ENCODE results near the gene LASP1. TPM values are rescaled to one million over a fixed set of nuclear protein-coding genes. Genes with fewer than 3 reads are reported as not detected.

LASP1 gene
- total and polyA plus RNA-seq, 2 of the 8 experiments (the other 6 are each of a cell fraction or from before 2014, with no cell fraction given) = 114 to 180 TPM

DNA sequence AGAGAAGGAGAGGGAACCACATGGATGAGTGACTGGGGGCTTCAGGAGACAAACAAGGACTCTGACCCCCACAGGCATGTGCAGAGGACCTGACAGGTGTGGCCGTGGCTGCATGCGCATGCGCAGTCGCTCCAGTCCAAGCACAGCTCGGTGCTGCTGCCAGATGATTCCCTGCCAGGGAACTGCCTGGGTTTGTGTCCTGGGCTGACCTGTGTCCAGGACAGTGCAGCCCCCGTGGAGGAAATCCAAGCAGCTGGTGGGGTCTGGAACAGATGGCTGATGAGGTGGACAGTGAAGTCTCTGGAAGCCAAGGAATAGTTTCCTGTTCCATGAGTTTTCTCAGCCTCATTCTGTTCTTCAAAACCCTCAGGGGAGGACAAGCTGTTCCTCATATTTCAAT is 27.3 kb downstream of the LASP1 start:
- Histone ChIP-seq H3K79me2 (ENCODE audit: control insufficient read depth in 1 of 2, insufficient read depth in 2 of 2, low read length in 2 of 2) (no peaks in the 10 kb centered on the region), H4K5ac (ENCODE audit: insufficient read length, low read depth, low read length) (no peak overlapping the region), H3K36me3 (ENCODE audit: control insufficient read depth in 2 of 4, insufficient read depth in 4 of 4, low read length in 3 of 4) (peaks cover 4 to 21% (median 12%) of the 10 kb centered on the region in 4 experiments; a peak in 6 of 8 replicates), H3K4me3 (ENCODE audit: extremely low read depth in 1 of 4, insufficient read depth in 2 of 4, low read depth in 3 of 4, low read length in 4 of 4) (no peak overlapping the region), H2BK20ac (ENCODE audit: low read length) (no peak overlapping the region), H3K14ac (ENCODE audit: insufficient read length) (no peak overlapping the region), H4K8ac (ENCODE audit: extremely low read depth, insufficient read depth, low read length) (no peak overlapping the region; the same call in 1 of the 2 replicates), H3K27me3 (replicated peaks in 1 of 4; ENCODE audit: control insufficient read depth in 3 of 4, extremely low read depth in 1 of 4, insufficient read depth in 3 of 4, low read length in 3 of 4) (no peaks in the 10 kb centered on the region), H4K91ac (replicated peaks; ENCODE audit: insufficient read length, low read length) (no peak overlapping the region), H3K23ac (ENCODE audit: insufficient read length) (no peak overlapping the region), H3K4ac (replicated peaks; ENCODE audit: insufficient read length, low read depth, low read length) (no peak overlapping the region), H2BK120ac (replicated peaks; ENCODE audit: low read depth, low read length) (no peak overlapping the region), H4K20me1 (replicated peaks in 1 of 2; ENCODE audit: control insufficient read depth in 1 of 2, insufficient read depth in 2 of 2, low read length in 2 of 2) (peaks cover 0 to 8% of the 10 kb centered on the region in 2 experiments), H3K9ac (replicated peaks in 1 of 4; ENCODE audit: extremely low read depth in 1 of 4, low read depth in 3 of 4, low read length in 3 of 4) (no peak overlapping the region), H2BK12ac (ENCODE audit: low read depth, low read length) (no peak overlapping the region), H3K4me2 (ENCODE audit: insufficient read depth in 1 of 2, low read depth in 2 of 2, low read length in 2 of 2) (no peak overlapping the region), H3K27ac (ENCODE audit: low read depth, low read length) (no peak overlapping the region), H2BK15ac (ENCODE audit: low read length) (no peak overlapping the region), H3K56ac (replicated peaks; ENCODE audit: insufficient read length, low read depth, low read length) (no peak overlapping the region), H3K23me2 (ENCODE audit: low read depth, low read length) (no peaks in the 10 kb centered on the region), H3K79me1 (ENCODE audit: low read depth, low read length) (no peaks in the 10 kb centered on the region; the same call in 1 of the 2 replicates), H3K18ac (ENCODE audit: extremely low read depth, low read length) (no peak overlapping the region), H3K4me1 (replicated peaks in 1 of 4; ENCODE audit: control insufficient read depth in 3 of 4, insufficient read depth in 4 of 4, low read length in 3 of 4) (peaks cover 0 to 12% (median 5%) of the 10 kb centered on the region in 4 experiments; a peak in 6 of 7 replicates), H2BK5ac (ENCODE audit: low read depth, low read length) (no peak overlapping the region), H3K9me3 (ENCODE audit: insufficient read depth in 2 of 2, low read depth in 1 of 2, low read length in 1 of 2) (no peaks in the 10 kb centered on the region), H2AK5ac (ENCODE audit: low read depth, low read length) (no peak overlapping the region), H2AFZ (ENCODE audit: low read length) (no peak overlapping the region)
- no peak for DNase-seq (ENCODE audit: low read depth in 1 of 2, low spot score in 2 of 2)
- ChIA-PET POLR2A (ENCODE audit: partially characterized antibody) (interaction anchor here (1.3 to 4.0 kb wide), 7 partner anchors 9 to 48 kb away, joined by 3 to 16 read pairs (median 4); partner anchors contain the start of genes LASP1 and RPL23), CTCF (ENCODE audit: partially characterized antibody) (interaction anchor here (1.1 to 1.8 kb wide), 6 partner anchors 10 to 338 kb away, joined by 3 to 5 read pairs (median 4); no protein-coding TSS in a partner anchor)
- WGBS, 2 experiments (ENCODE audit: extremely low coverage in 1 of 2, insufficient coverage in 1 of 2, insufficient read length in 1 of 2, insufficient replicate concordance in 2 of 2, low coverage in 1 of 2, low lambda C conversion rate in 2 of 2, missing lambda C conversion rate in 1 of 2) = 96% methylated on average over 6 of the region's 6 CpGs; no CpG with 5 or more reads in 1 of the 2 experiments
- no peak for FAIRE-seq
- TF ChIP-seq, protein P1, sequence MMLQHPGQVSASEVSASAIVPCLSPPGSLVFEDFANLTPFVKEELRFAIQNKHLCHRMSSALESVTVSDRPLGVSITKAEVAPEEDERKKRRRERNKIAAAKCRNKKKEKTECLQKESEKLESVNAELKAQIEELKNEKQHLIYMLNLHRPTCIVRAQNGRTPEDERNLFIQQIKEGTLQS (IDR thresholded peaks at IDR 0.05; ENCODE audit: insufficient read depth, low read depth, low read length) = no peak
- TF ChIP-seq HDAC2 (IDR thresholded peaks at IDR 0.05; ENCODE audit: borderline replicate concordance in 1 of 2, low read depth in 2 of 2, low read length in 2 of 2) = no peak
- TF ChIP-seq SIRT6 (IDR thresholded peaks at IDR 0.05; ENCODE audit: low read length) = no peak
- no peak for TF ChIP-seq EZH2 (IDR thresholded peaks at IDR 0.05; ENCODE audit: low read depth, low read length, severe bottlenecking)
- TF ChIP-seq CHD2 (IDR thresholded peaks at IDR 0.05; ENCODE audit: low read length) = no peak
- no peak for TF ChIP-seq RXRA (IDR thresholded peaks at IDR 0.05; ENCODE audit: insufficient read depth, low read depth, low read length)
- no peak for TF ChIP-seq TEAD4 (IDR thresholded peaks at IDR 0.05; ENCODE audit: low read depth, low read length)
- TF ChIP-seq EGR1 (IDR thresholded peaks at IDR 0.05; ENCODE audit: borderline replicate concordance, low read depth, low read length) = no peak
- no peak for TF ChIP-seq SP4 (IDR thresholded peaks at IDR 0.05; ENCODE audit: low read length)
- TF ChIP-seq POU5F1 (IDR thresholded peaks at IDR 0.05; ENCODE audit: low read depth, low read length) = no peak
- no peak for TF ChIP-seq POLR2AphosphoS5 (IDR thresholded peaks at IDR 0.05; ENCODE audit: low read depth, low read length)
- TF ChIP-seq GTF2F1 (IDR thresholded peaks at IDR 0.05; ENCODE audit: borderline replicate concordance, low read depth, low read length) = no peak
- no peak for TF ChIP-seq PHF8 (conservative IDR thresholded peaks at IDR 0.05; ENCODE audit: low read depth, low read length)
- no peak for TF ChIP-seq BRCA1 (IDR thresholded peaks at IDR 0.05; ENCODE audit: low read depth, low read length)

Measured in H1 (cell line).